ENCODE measurements around the gene TMEM164.

GRCh38 chrX:110162131-110162530, 159.2 kb downstream of the TMEM164 start:
- TF ChIP-seq CTCF (IDR thresholded peaks at IDR 0.05; ENCODE audit: insufficient read depth, low read length) (no peak), GABPA (IDR thresholded peaks at IDR 0.05; ENCODE audit: low read depth) (no peak), POLR2AphosphoS5 (IDR thresholded peaks at IDR 0.05; ENCODE audit: low read depth) (no peak)
